CD14-positive monocyte (primary cell): ENCODE data around the gene CNOT2. TPM values are rescaled to one million over a fixed set of nuclear protein-coding genes. Genes with fewer than 3 reads are reported as not detected.

Source experiments
- DNase-seq, 3 donors: peaks; one replicate each; pipeline ENCODE4 v3.0.0-alpha.2; 2011 to 2022
- H2AFZ ChIP-seq: 2 replicates; pipeline ENCODE4 v1.6.0; 2012; ENCODE audit warnings: mild to moderate bottlenecking, low read depth, low read length, inconsistent platforms; ENCODE audit not compliant: insufficient read depth, poor library complexity, severe bottlenecking
- H3K27ac ChIP-seq, 2 donors: 1 replicate in 1 of 2; 2 replicates in 1 of 2; pipeline ENCODE4 v1.5.1; 2012 to 2013; ENCODE audit warnings: low read length in 2 of 2, control low read depth in 1 of 2, inconsistent platforms in 1 of 2, low read depth in 1 of 2, mild to moderate bottlenecking in 1 of 2
- H3K27me3 ChIP-seq, 2 donors: one replicate each; pipeline versions ENCODE4 v1.6.0 to v1.6.1; 2011 to 2013; ENCODE audit warnings: low read length in 2 of 2; ENCODE audit not compliant: control insufficient read depth in 2 of 2, insufficient read depth in 2 of 2
- H3K36me3 ChIP-seq, 2 donors: replicated peaks in 1 of 2; 1 replicate in 1 of 2; 2 replicates in 1 of 2; pipeline versions ENCODE4 v1.5.1 to v1.6.1; 2012 to 2013; ENCODE audit warnings: low read length in 2 of 2, control low read depth in 1 of 2, inconsistent platforms in 1 of 2, mild to moderate bottlenecking in 1 of 2; ENCODE audit not compliant: insufficient read depth in 2 of 2, control insufficient read depth in 1 of 2
- H3K4me1 ChIP-seq, 2 donors: 1 replicate in 1 of 2; 2 replicates in 1 of 2; pipeline versions ENCODE4 v1.5.1 to v1.6.1; 2012 to 2013; ENCODE audit warnings: low read length in 2 of 2, control low read depth in 1 of 2, inconsistent platforms in 1 of 2, mild to moderate bottlenecking in 1 of 2, moderate library complexity in 1 of 2; ENCODE audit not compliant: insufficient read depth in 2 of 2, control insufficient read depth in 1 of 2
- H3K4me2 ChIP-seq: replicated peaks from 2 replicates; pipeline ENCODE3; 2012; ENCODE audit warnings: low read length, moderate library complexity, mild to moderate bottlenecking; ENCODE audit not compliant: poor library complexity, severe bottlenecking; ENCODE audit errors: extremely low read depth
- H3K4me3 ChIP-seq, 3 experiments: fragments of 200-600 bp in 1 of 3; sonication (generic) in 1 of 3; replicated peaks in 1 of 3; 1 replicate in 2 of 3; 2 replicates in 1 of 3; pipeline ENCODE4 v1.5.1; 2011 to 2013; ENCODE audit warnings: low read length in 3 of 3, mild to moderate bottlenecking in 3 of 3, control low read depth in 2 of 3, low read depth in 2 of 3, inconsistent platforms in 1 of 3, moderate library complexity in 1 of 3
- H3K79me2 ChIP-seq: 2 replicates; pipeline ENCODE4 v1.6.0; 2012; ENCODE audit warnings: mild to moderate bottlenecking, control low read depth, inconsistent platforms, low read length, moderate library complexity; ENCODE audit not compliant: insufficient read depth
- H3K9ac ChIP-seq: 2 replicates; pipeline ENCODE4 v1.6.0; 2017; ENCODE audit warnings: low read length, mild to moderate bottlenecking; ENCODE audit not compliant: insufficient read depth, poor library complexity, severe bottlenecking
- H3K9me3 ChIP-seq, 2 donors: replicated peaks in 1 of 2; 1 replicate in 1 of 2; 2 replicates in 1 of 2; pipeline versions ENCODE4 v1.5.1 to v1.6.1; 2012 to 2013; ENCODE audit warnings: low read length in 2 of 2, control low read depth in 1 of 2; ENCODE audit not compliant: control insufficient read depth in 1 of 2, insufficient read depth in 1 of 2
- H4K20me1 ChIP-seq: 2 replicates; pipeline ENCODE4 v1.6.0; 2012; ENCODE audit warnings: mild to moderate bottlenecking, low read length, control low read depth, moderate library complexity; ENCODE audit not compliant: insufficient read depth
- H3K27ac Mint-ChIP-seq, 7 donors: one replicate each; pipeline ENCODE4 v1.8.0; 2020; ENCODE audit warnings: mild to moderate bottlenecking in 7 of 7, mixed read lengths in 7 of 7, moderate library complexity in 6 of 7, inconsistent platforms in 2 of 7
- H3K27me3 Mint-ChIP-seq, 3 donors: one replicate each; pipeline ENCODE4 v1.8.0; 2021 to 2022; ENCODE audit warnings: low read depth in 3 of 3, mild to moderate bottlenecking in 3 of 3, mixed read lengths in 3 of 3, moderate library complexity in 3 of 3, inconsistent platforms in 1 of 3
- H3K36me3 Mint-ChIP-seq, 2 donors: one replicate each; pipeline ENCODE4 v1.8.0; 2020; ENCODE audit warnings: mixed read lengths in 2 of 2, inconsistent platforms in 1 of 2, mild to moderate bottlenecking in 1 of 2
- H3K4me1 Mint-ChIP-seq: one replicate; pipeline ENCODE4 v1.8.0; 2020; ENCODE audit warnings: mild to moderate bottlenecking, mixed read lengths
- H3K4me3 Mint-ChIP-seq, 2 donors: one replicate each; pipeline ENCODE4 v1.8.0; 2020; ENCODE audit warnings: mild to moderate bottlenecking in 2 of 2, mixed read lengths in 2 of 2, moderate library complexity in 1 of 2
- H3K9me3 Mint-ChIP-seq, 7 donors: one replicate each; pipeline ENCODE4 v1.8.0; 2020 to 2022; ENCODE audit warnings: mixed read lengths in 7 of 7, mild to moderate bottlenecking in 6 of 7, moderate library complexity in 6 of 7, inconsistent platforms in 2 of 7
- CTCF ChIP-seq: fragments of 200-600 bp; IDR thresholded peaks from one replicate; pipeline ENCODE4 v1.8.0; 2022; ENCODE audit warnings: antibody characterized with exemption, mild to moderate bottlenecking
- WGBS: methylation state at CpG from one replicate; pipeline ENCODE4 v1.1.5; 2013; ENCODE audit warnings: missing lambda C conversion rate; ENCODE audit not compliant: insufficient coverage; 5-methylcytosine and 5-hydroxymethylcytosine counted together
- intact Hi-C, 2 donors: fragments of 100-400 bp; cut with micrococcal nuclease; formaldehyde crosslinking; loops; one replicate each; pipeline versions ENCODE4 v1.15.0 to v1.15.1; 2023
- polyA plus RNA-seq, 3 donors: library from polyadenylated mRNA; depleted of rRNA in 1 of 3; unstranded in 2 of 3; stranded (reverse) in 1 of 3; fragments of 300-500 nt in 2 of 3; fragments of >200 nt in 1 of 3; fragmentation: Illumina TruSeq in 2 of 3; gene quantifications; 1 replicate in 2 of 3; 2 replicates in 1 of 3; pipeline ENCODE4 v1.2.3, GENCODE V29; 2012 to 2021

Gene CNOT2
- polyA plus RNA-seq, 3 donors: 49.8 to 77.2 (median 72.7) TPM

- Mint-ChIP-seq H3K36me3 (peaks cover 40 to 43% of the 10 kb centered on the region in 2 donors), H3K4me3 (no peak overlapping the region), H3K27ac (peak overlapping the region in 1 of 7 donors; percentile 42), H3K27me3 (no peaks in the 10 kb centered on the region), H3K9me3 (peaks cover 0 to 14% (median 4%) of the 10 kb centered on the region in 7 donors), H3K4me1 (peaks cover 2% of the 10 kb centered on the region)
- H3K9ac ChIP-seq: no peak overlapping the region
- H3K36me3 ChIP-seq: peaks cover 3 to 22% of the 10 kb centered on the region in 2 donors
- WGBS: no CpG with 5 or more reads among the region's 5 CpGs
- H3K4me1 ChIP-seq: no peaks in the 10 kb centered on the region
- no peak overlapping the region for H3K27ac ChIP-seq
- H3K9me3 ChIP-seq: no peaks in the 10 kb centered on the region
- H2AFZ ChIP-seq: no peak overlapping the region
- DNase-seq: no peak
- H3K27me3 ChIP-seq: no peaks in the 10 kb centered on the region
- H3K4me3 ChIP-seq: no peak overlapping the region
- H4K20me1 ChIP-seq: peaks cover 45% of the 10 kb centered on the region
- H3K79me2 ChIP-seq: peaks cover 63% of the 10 kb centered on the region
- no peak for TF ChIP-seq CTCF
- no peak overlapping the region for H3K4me2 ChIP-seq
- intact Hi-C loops: no loop called here
These were observed 62.6 kb downstream of the CNOT2 start for GRCh38 chr12:70305794-70306193.

DNA sequence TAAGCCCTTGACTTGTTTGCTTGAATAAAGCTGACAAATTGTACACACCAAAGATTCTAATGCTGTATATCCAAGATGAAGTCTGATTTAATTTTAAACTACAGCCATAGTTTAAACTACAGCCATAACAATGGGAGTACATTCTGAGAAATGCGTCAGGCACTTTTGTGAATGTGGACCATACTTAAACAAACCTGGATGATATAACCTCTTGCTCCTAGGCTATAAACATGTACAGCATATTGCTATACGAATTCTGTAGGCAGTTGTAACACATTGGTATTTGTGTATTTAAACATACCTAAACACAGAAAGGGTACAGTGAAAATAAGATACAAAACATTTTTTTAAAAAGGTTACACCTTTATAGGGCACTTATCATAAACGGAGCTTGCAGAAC, 63.4 kb downstream of the CNOT2 start:
- H3K36me3 ChIP-seq: peaks cover 6 to 31% of the 10 kb centered on the region in 2 donors
- intact Hi-C loops: no loop called here
- peak overlapping the region in 1 of 2 donors; percentile 14 for H3K27ac ChIP-seq
- Mint-ChIP-seq H3K27ac (peak overlapping the region in 1 of 7 donors; percentile 1), H3K36me3 (peaks cover 37 to 39% of the 10 kb centered on the region in 2 donors), H3K4me3 (no peak overlapping the region), H3K4me1 (peaks cover 2% of the 10 kb centered on the region), H3K9me3 (peaks cover 0 to 14% (median 4%) of the 10 kb centered on the region in 7 donors), H3K27me3 (no peaks in the 10 kb centered on the region)
- DNase-seq: no peak
- TF ChIP-seq CTCF: no peak
- H3K9ac ChIP-seq: no peak overlapping the region
- H3K4me1 ChIP-seq: no peaks in the 10 kb centered on the region
- no peak overlapping the region for H2AFZ ChIP-seq
- no peaks in the 10 kb centered on the region for H3K27me3 ChIP-seq
- WGBS: no CpG with 5 or more reads among the region's 3 CpGs
- H3K4me2 ChIP-seq: no peak overlapping the region
- H3K9me3 ChIP-seq: no peaks in the 10 kb centered on the region
- H3K4me3 ChIP-seq: no peak overlapping the region
- peaks cover 68% of the 10 kb centered on the region for H3K79me2 ChIP-seq
- H4K20me1 ChIP-seq: peaks cover 45% of the 10 kb centered on the region
